Measurements from ENCODE around the gene ELF4.

- TF ChIP-seq POLR2A (IDR thresholded peaks at IDR 0.05) (no peak), CTCF (IDR thresholded peaks at IDR 0.05) (no peak)
Observed at GRCh38 chrX:130049821-130050220, 60.5 kb downstream of the ELF4 start.

Data from testis (tissue), 2 donors.